Stimulated activated CD8-positive, alpha-beta memory T cell treated with anti-CD3 and anti-CD28 coated beads, Interleukin-12 subunit alpha, Interleukin-12 subunit beta, amount 100 ng/mL, for 24 hours (primary cell): ENCODE data around the gene ST3GAL3.
A peak's percentile ranks its signal among the peaks of the same experiment; 100 is the strongest.
"Not testable (repeated sequence)": the region's sequence is repeated elsewhere in the genome, so short reads cannot be mapped to it uniquely, and the experiment has no call there.

Experiments
- DNase-seq: peaks from one replicate; pipeline ENCODE4 v3.0.0-alpha.2; 2020; ENCODE audit errors: extremely low read depth

ST3GAL3 gene

GRCh38 chr1:43819357-43819756, 112.0 kb downstream of the ST3GAL3 start:
- no peak for DNase-seq

- no peak for DNase-seq
These were observed 114.1 kb downstream of the ST3GAL3 start for GRCh38 chr1:43821471-43821870.

- no peak for DNase-seq
These were observed 114.8 kb downstream of the ST3GAL3 start for GRCh38 chr1:43822040-43822690.

- DNase-seq, result no peak
These were observed 117.5 kb downstream of the ST3GAL3 start for GRCh38 chr1:43824795-43825194.

- no peak for DNase-seq
These were observed 121.2 kb downstream of the ST3GAL3 start for GRCh38 chr1:43828574-43828973.

- no peak for DNase-seq
These were observed 123.5 kb downstream of the ST3GAL3 start for GRCh38 chr1:43830802-43831201.

- DNase-seq, result no peak
These were observed 124.5 kb downstream of the ST3GAL3 start for GRCh38 chr1:43831851-43832250.

- DNase-seq, result no peak
These were observed 124.9 kb downstream of the ST3GAL3 start for GRCh38 chr1:43832255-43832654.

- no peak for DNase-seq
These were observed 125.7 kb downstream of the ST3GAL3 start for GRCh38 chr1:43832998-43833397.

GRCh38 chr1:43833902-43834279, 126.6 kb downstream of the ST3GAL3 start:
- DNase-seq, result not testable (repeated sequence)

- DNase-seq, result no peak
These were observed 127.1 kb downstream of the ST3GAL3 start for GRCh38 chr1:43834280-43835081.

- DNase-seq, result no peak
These were observed 128.0 kb downstream of the ST3GAL3 start for GRCh38 chr1:43835082-43836021.

- peak; percentile 39 for DNase-seq
These were observed 129.1 kb downstream of the ST3GAL3 start for GRCh38 chr1:43836267-43836951.

GRCh38 chr1:43839056-43839455, 131.7 kb downstream of the ST3GAL3 start:
- DNase-seq, result no peak

GRCh38 chr1:43841321-43842174, 134.2 kb downstream of the ST3GAL3 start:
- no peak for DNase-seq

- DNase-seq, result no peak
These were observed 134.8 kb downstream of the ST3GAL3 start for GRCh38 chr1:43842175-43842498.

GRCh38 chr1:43843684-43844083, 136.3 kb downstream of the ST3GAL3 start:
- no peak for DNase-seq

- no peak for DNase-seq
These were observed 136.8 kb downstream of the ST3GAL3 start for GRCh38 chr1:43844114-43844513.

- no peak for DNase-seq
These were observed 140.0 kb downstream of the ST3GAL3 start for GRCh38 chr1:43847290-43847689.

GRCh38 chr1:43847882-43848281, 140.5 kb downstream of the ST3GAL3 start:
- DNase-seq, result no peak

GRCh38 chr1:43849670-43850069, 142.3 kb downstream of the ST3GAL3 start:
- DNase-seq, result no peak
